ENCODE measurements around the gene NCAM2.

The NCAM2 gene

DNA sequence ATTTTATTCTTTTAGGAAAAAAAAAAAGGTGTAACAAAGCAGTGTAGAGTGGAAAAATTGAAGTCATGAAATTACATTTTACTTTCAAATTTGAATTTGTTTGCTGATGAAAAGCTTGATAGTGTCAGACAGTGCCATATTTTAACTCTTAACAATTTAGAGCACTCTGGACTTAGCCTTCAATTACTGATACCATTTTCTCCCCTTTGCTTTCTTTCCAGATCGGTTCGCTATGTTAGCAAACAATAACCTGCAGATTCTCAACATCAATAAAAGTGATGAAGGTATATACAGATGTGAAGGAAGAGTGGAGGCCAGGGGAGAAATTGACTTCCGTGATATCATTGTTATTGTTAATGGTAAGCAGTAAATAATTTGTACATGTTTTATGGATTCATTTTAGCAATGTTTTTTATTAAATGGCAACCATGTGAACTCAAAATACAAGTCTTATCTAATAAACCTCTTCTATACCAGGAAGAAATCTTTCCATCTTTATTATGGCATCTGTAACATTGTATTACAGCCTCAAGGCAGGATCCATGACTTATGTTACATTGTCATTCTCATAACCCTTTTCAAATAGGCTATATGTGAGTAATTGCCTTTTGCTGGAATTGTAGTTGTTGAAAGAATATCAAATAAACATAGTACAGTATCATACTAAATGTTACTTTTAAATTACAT, 293.8 kb downstream of the NCAM2 start:
- H3K4me3 ChIP-seq (ENCODE audit: low read length), result no peak overlapping the region
- no peak for DNase-seq (ENCODE audit: low read depth)
- TF ChIP-seq, protein P1, sequence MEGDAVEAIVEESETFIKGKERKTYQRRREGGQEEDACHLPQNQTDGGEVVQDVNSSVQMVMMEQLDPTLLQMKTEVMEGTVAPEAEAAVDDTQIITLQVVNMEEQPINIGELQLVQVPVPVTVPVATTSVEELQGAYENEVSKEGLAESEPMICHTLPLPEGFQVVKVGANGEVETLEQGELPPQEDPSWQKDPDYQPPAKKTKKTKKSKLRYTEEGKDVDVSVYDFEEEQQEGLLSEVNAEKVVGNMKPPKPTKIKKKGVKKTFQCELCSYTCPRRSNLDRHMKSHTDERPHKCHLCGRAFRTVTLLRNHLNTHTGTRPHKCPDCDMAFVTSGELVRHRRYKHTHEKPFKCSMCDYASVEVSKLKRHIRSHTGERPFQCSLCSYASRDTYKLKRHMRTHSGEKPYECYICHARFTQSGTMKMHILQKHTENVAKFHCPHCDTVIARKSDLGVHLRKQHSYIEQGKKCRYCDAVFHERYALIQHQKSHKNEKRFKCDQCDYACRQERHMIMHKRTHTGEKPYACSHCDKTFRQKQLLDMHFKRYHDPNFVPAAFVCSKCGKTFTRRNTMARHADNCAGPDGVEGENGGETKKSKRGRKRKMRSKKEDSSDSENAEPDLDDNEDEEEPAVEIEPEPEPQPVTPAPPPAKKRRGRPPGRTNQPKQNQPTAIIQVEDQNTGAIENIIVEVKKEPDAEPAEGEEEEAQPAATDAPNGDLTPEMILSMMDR (IDR thresholded peaks at IDR 0.05; ENCODE audit: insufficient read depth, low read depth, low read length, missing control alignments), result no peak

DNA sequence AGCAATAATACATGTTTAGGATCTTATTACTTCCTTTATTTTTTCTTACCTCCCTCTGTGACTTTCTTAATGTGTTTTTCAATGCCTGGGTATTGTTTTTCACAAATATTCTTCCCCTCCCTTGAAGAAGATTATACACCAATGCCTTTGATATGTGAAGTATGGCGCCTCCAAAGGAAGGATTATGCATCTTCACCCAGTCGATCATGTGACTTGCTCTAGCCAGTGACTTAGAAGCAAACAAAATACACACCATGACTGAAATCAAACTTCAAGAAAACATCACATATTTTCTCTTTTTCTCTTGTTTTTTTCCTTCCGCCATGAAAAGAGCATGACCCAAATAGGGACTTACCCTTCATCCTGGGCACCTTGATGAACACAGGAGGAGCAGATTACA, 297.1 kb downstream of the NCAM2 start:
- TF ChIP-seq, protein P1 (IDR thresholded peaks at IDR 0.05; ENCODE audit: insufficient read depth, low read depth, low read length, missing control alignments), result no peak
- DNase-seq (ENCODE audit: low read depth), result no peak
- no peak overlapping the region for H3K4me3 ChIP-seq (ENCODE audit: low read length)

DNA sequence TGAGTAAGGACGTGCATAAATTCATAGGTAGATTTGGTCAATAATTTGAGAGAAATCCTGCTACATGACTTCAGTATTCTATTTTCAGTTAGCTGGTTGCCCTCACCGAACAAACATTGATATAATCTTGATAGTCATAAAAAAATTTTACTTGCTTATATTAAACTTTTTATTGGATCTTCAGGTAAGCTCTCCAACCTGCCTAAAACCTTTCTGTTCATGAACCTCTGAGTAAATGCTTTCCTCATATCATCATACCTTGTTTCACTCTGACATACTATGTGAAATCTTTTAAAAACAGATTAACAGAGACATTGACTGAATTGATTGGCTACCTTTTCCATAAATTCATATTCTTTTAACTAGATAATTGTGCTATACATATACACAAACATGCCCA, 299.0 kb downstream of the NCAM2 start:
- H3K4me3 ChIP-seq (ENCODE audit: low read length), result no peak overlapping the region
- TF ChIP-seq, protein P1 (IDR thresholded peaks at IDR 0.05; ENCODE audit: insufficient read depth, low read depth, low read length, missing control alignments), result no peak
- DNase-seq (ENCODE audit: low read depth), result no peak

DNA sequence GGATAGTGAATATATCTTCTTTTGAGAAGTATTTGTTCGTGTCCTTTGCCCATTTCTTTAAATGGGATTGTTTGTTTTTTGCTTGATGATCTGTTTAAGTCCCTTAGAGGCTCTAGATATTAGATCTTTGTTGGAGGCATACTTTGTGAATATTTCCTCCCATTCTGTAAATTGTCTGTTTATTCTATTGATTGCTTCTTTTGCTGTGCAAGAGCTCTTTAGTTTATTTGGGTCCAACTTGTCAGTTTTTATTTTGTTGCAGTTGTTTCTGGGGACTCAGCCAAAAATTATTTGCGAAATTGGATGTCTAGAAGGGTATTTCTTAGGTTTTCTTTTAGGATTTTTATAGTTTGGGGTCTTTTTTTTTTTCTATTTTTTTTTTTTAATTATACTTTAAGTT, 302.8 kb downstream of the NCAM2 start:
- TF ChIP-seq, protein P1 (IDR thresholded peaks at IDR 0.05; ENCODE audit: insufficient read depth, low read depth, low read length, missing control alignments), result no peak
- DNase-seq (ENCODE audit: low read depth), result no peak
- no peak overlapping the region for H3K4me3 ChIP-seq (ENCODE audit: low read length)

DNA sequence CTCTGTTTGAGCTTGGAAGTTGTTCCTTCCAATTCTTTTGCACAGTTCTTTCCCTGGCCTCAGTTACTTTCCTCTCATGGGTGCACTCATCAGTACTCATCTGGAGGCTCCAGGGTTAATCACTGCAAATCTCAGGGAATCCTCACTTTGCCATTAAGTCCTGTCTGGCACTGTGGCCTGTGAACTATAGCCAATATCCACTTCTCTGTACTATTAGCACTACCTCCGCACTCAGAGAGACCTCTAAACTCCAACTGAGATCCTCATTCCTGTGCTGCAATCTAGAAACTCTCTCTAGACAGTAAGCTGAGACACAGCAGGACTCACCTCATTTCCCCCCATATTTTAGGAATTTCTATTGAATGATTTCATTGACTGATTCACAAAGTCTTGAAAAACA, 311.3 kb downstream of the NCAM2 start:
- H3K4me3 ChIP-seq (ENCODE audit: low read length), result no peak overlapping the region
- TF ChIP-seq, protein P1 (IDR thresholded peaks at IDR 0.05; ENCODE audit: insufficient read depth, low read depth, low read length, missing control alignments), result no peak
- no peak for DNase-seq (ENCODE audit: low read depth)

DNA sequence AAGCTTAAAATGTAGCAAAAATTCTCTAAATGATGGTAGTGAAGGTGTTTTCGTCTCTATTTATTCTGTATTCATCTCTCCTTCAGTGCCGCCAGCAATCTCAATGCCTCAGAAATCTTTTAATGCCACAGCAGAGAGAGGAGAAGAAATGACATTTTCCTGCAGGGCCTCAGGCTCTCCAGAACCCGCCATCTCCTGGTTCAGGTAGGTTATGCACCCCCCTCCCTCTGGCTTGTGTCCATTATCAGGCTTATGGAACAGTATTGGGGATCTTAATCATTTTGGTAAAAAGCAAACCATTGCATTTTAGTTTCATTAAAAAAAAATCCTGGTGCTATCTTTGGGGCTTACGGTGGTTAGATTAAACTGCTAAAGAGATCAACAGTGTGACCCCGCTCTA, 326.1 kb downstream of the NCAM2 start:
- no peak overlapping the region for H3K4me3 ChIP-seq (ENCODE audit: low read length)
- DNase-seq (ENCODE audit: low read depth), result no peak
- TF ChIP-seq, protein P1 (IDR thresholded peaks at IDR 0.05; ENCODE audit: insufficient read depth, low read depth, low read length, missing control alignments), result no peak

DNA sequence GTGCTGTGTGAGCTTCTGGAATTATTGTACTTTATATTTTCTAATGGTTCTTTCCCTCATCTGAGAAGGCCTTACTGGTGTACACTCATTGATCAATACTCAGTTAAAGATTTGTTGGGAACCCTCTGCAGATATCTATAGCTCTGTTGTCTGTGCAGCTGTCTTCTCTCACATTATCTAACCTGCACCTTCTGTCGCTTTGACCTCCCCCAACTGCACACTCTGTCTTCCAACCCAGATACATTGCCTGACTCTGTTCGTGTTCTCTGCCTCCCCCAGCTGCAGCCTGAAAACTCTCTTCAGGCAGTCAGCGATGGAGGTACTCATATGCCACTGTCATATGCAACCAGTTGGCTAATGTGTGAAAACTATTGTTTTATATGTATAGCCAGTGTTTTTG, 334.3 kb downstream of the NCAM2 start:
- H3K4me3 ChIP-seq (ENCODE audit: low read length), result no peak overlapping the region
- TF ChIP-seq, protein P1 (IDR thresholded peaks at IDR 0.05; ENCODE audit: insufficient read depth, low read depth, low read length, missing control alignments), result no peak
- no peak for DNase-seq (ENCODE audit: low read depth)
